Immature natural killer cell (primary cell): Measurements from ENCODE around the gene MEF2B. TPM values are rescaled to one million over a fixed set of nuclear protein-coding genes. Genes with fewer than 3 reads are reported as not detected.
A peak's percentile ranks its signal among the peaks of the same experiment; 100 is the strongest.
"Not testable (repeated sequence)": the region's sequence is repeated elsewhere in the genome, so short reads cannot be mapped to it uniquely, and the experiment has no call there.

Experiments used
- DNase-seq, 3 donors: peaks; one replicate each; pipeline ENCODE4 v3.0.0; 2022; ENCODE audit warnings: mixed read lengths in 1 of 3
- H3K27ac Mint-ChIP-seq, 6 donors: one replicate each; pipeline ENCODE4 v1.8.0; 2020; ENCODE audit warnings: mixed read lengths in 6 of 6, mild to moderate bottlenecking in 5 of 6, inconsistent platforms in 4 of 6, moderate library complexity in 3 of 6
- H3K27me3 Mint-ChIP-seq, 3 donors: one replicate each; pipeline ENCODE4 v1.8.0; 2020 to 2021; ENCODE audit warnings: low read depth in 3 of 3, mild to moderate bottlenecking in 3 of 3, mixed read lengths in 3 of 3, moderate library complexity in 3 of 3, inconsistent platforms in 1 of 3
- H3K36me3 Mint-ChIP-seq, 3 donors: one replicate each; pipeline ENCODE4 v1.8.0; 2020; ENCODE audit warnings: mixed read lengths in 3 of 3, inconsistent platforms in 2 of 3, mild to moderate bottlenecking in 2 of 3
- H3K4me1 Mint-ChIP-seq, 2 donors: one replicate each; pipeline ENCODE4 v1.8.0; 2020; ENCODE audit warnings: inconsistent platforms in 2 of 2, mild to moderate bottlenecking in 2 of 2, mixed read lengths in 2 of 2, moderate library complexity in 1 of 2
- H3K4me3 Mint-ChIP-seq, 5 donors: one replicate each; pipeline ENCODE4 v1.8.0; 2020; ENCODE audit warnings: mild to moderate bottlenecking in 5 of 5, mixed read lengths in 5 of 5, inconsistent platforms in 3 of 5, moderate library complexity in 3 of 5
- H3K9me3 Mint-ChIP-seq, 6 donors: one replicate each; pipeline ENCODE4 v1.8.0; 2020; ENCODE audit warnings: mild to moderate bottlenecking in 6 of 6, mixed read lengths in 6 of 6, inconsistent platforms in 4 of 6, moderate library complexity in 3 of 6
- polyA plus RNA-seq, 3 donors: library from polyadenylated mRNA; unstranded; fragments of 300-500 nt; fragmentation: Illumina TruSeq; gene quantifications; one replicate each; pipeline ENCODE4 v1.2.3, GENCODE V29; 2021

Gene MEF2B
- polyA plus RNA-seq, 3 donors from 2014 or later: 0.35 to 0.82 TPM; not detected in 1

- Mint-ChIP-seq H3K36me3 (peaks cover 4 to 24% (median 10%) of the 10 kb centered on the region in 3 donors), H3K9me3 (no peaks in the 10 kb centered on the region), H3K4me3 (no peak overlapping the region), H3K4me1 (peaks cover 0 to 6% of the 10 kb centered on the region in 2 donors), H3K27me3 (peaks cover 0 to 4% (median 0%) of the 10 kb centered on the region in 3 donors), H3K27ac (no peak overlapping the region)
- DNase-seq: no peak
Measured at GRCh38 chr19:19157808-19158207, 12.3 kb downstream of the MEF2B start.

GRCh38 chr19:19155495-19156219, 14.4 kb downstream of the MEF2B start:
- H3K4me3 Mint-ChIP-seq: no peak overlapping the region
- DNase-seq: no peak

GRCh38 chr19:19154768-19155494, 15.1 kb downstream of the MEF2B start:
- DNase-seq: no peak
- Mint-ChIP-seq H3K27ac (peak overlapping the region in 1 of 6 donors; percentile 27), H3K36me3 (peaks cover 4 to 20% (median 10%) of the 10 kb centered on the region in 3 donors), H3K27me3 (peaks cover 0 to 4% (median 0%) of the 10 kb centered on the region in 3 donors), H3K4me3 (no peak overlapping the region), H3K4me1 (no peaks in the 10 kb centered on the region), H3K9me3 (no peaks in the 10 kb centered on the region)

More at GRCh38 chr19:19155495-19156219, 14.4 kb downstream of the MEF2B start:
- H3K27ac Mint-ChIP-seq: peak overlapping the region in 1 of 6 donors; percentile 48
- H3K9me3 Mint-ChIP-seq: no peaks in the 10 kb centered on the region
- H3K36me3 Mint-ChIP-seq: peaks cover 4 to 20% (median 10%) of the 10 kb centered on the region in 3 donors
- H3K4me1 Mint-ChIP-seq: no peaks in the 10 kb centered on the region
- peaks cover 0 to 4% (median 0%) of the 10 kb centered on the region in 3 donors for H3K27me3 Mint-ChIP-seq

- Mint-ChIP-seq H3K27me3 (peaks cover 0 to 1% (median 0%) of the 10 kb centered on the region in 3 donors), H3K4me1 (no peaks in the 10 kb centered on the region), H3K27ac (no peak overlapping the region)
Measured at GRCh38 chr19:19152668-19153384, 17.2 kb downstream of the MEF2B start.

GRCh38 chr19:19151418-19151817, 18.6 kb downstream of the MEF2B start:
- DNase-seq: no peak
- H3K27ac Mint-ChIP-seq: no peak overlapping the region
- H3K4me1 Mint-ChIP-seq: no peaks in the 10 kb centered on the region
- peaks cover 0 to 1% (median 0%) of the 10 kb centered on the region in 3 donors for H3K27me3 Mint-ChIP-seq
- no peak overlapping the region for H3K4me3 Mint-ChIP-seq
- no peaks in the 10 kb centered on the region for H3K9me3 Mint-ChIP-seq
- H3K36me3 Mint-ChIP-seq: peaks cover 6 to 14% (median 10%) of the 10 kb centered on the region in 3 donors

More at GRCh38 chr19:19152668-19153384, 17.2 kb downstream of the MEF2B start:
- Mint-ChIP-seq H3K36me3 (peaks cover 10 to 20% (median 10%) of the 10 kb centered on the region in 3 donors), H3K4me3 (no peak overlapping the region), H3K9me3 (no peaks in the 10 kb centered on the region)
- DNase-seq: no peak

- DNase-seq: no peak
- no peaks in the 10 kb centered on the region for H3K4me1 Mint-ChIP-seq
- H3K9me3 Mint-ChIP-seq: no peaks in the 10 kb centered on the region
- peaks cover 0 to 6% (median under 1%) of the 10 kb centered on the region in 3 donors for H3K36me3 Mint-ChIP-seq
- H3K27ac Mint-ChIP-seq: no peak overlapping the region
- peaks cover 0 to 2% (median 0%) of the 10 kb centered on the region in 3 donors for H3K27me3 Mint-ChIP-seq
- no peak overlapping the region for H3K4me3 Mint-ChIP-seq
Measured at GRCh38 chr19:19149435-19149834, 20.6 kb downstream of the MEF2B start.

- not testable (repeated sequence) for H3K4me1 Mint-ChIP-seq, H3K36me3 Mint-ChIP-seq, DNase-seq, H3K4me3 Mint-ChIP-seq, H3K27me3 Mint-ChIP-seq, H3K9me3 Mint-ChIP-seq, H3K27ac Mint-ChIP-seq
Measured at GRCh38 chr19:19148504-19148903, 21.6 kb downstream of the MEF2B start.

GRCh38 chr19:19147344-19147743, 22.7 kb downstream of the MEF2B start:
- Mint-ChIP-seq H3K9me3 (no peaks in the 10 kb centered on the region), H3K4me3 (no peak overlapping the region), H3K27me3 (peaks cover 0 to 2% (median 0%) of the 10 kb centered on the region in 3 donors), H3K36me3 (peaks cover 0 to 6% (median 0%) of the 10 kb centered on the region in 3 donors), H3K27ac (no peak overlapping the region), H3K4me1 (no peaks in the 10 kb centered on the region)
- no peak for DNase-seq

GRCh38 chr19:19146865-19147264, 23.2 kb downstream of the MEF2B start:
- Mint-ChIP-seq H3K4me1 (no peaks in the 10 kb centered on the region), H3K9me3 (no peaks in the 10 kb centered on the region), H3K4me3 (no peak overlapping the region), H3K27me3 (peaks cover 0 to 2% (median 0%) of the 10 kb centered on the region in 3 donors), H3K36me3 (peaks cover 0 to 6% (median 0%) of the 10 kb centered on the region in 3 donors), H3K27ac (no peak overlapping the region)
- no peak for DNase-seq

GRCh38 chr19:19145684-19146608, 24.1 kb downstream of the MEF2B start:
- Mint-ChIP-seq H3K36me3 (peaks cover 0 to 6% (median 0%) of the 10 kb centered on the region in 3 donors), H3K27ac (no peak overlapping the region), H3K4me1 (no peaks in the 10 kb centered on the region), H3K4me3 (no peak overlapping the region), H3K9me3 (no peaks in the 10 kb centered on the region), H3K27me3 (peaks cover 0 to 2% (median 0%) of the 10 kb centered on the region in 3 donors)
- DNase-seq: peak; percentile 72 to 78 (median 72)

- no peak for DNase-seq
- Mint-ChIP-seq H3K27me3 (peaks cover 0 to 2% (median 0%) of the 10 kb centered on the region in 3 donors), H3K4me1 (no peaks in the 10 kb centered on the region), H3K9me3 (no peaks in the 10 kb centered on the region), H3K36me3 (peaks cover 0 to 6% (median 0%) of the 10 kb centered on the region in 3 donors), H3K4me3 (no peak overlapping the region), H3K27ac (no peak overlapping the region)
Measured at GRCh38 chr19:19145281-19145680, 24.8 kb downstream of the MEF2B start.

- Mint-ChIP-seq H3K9me3 (no peaks in the 10 kb centered on the region), H3K36me3 (no peaks in the 10 kb centered on the region), H3K27me3 (peaks cover 0 to 4% (median 0%) of the 10 kb centered on the region in 3 donors), H3K4me1 (peaks cover 16 to 22% of the 10 kb centered on the region in 2 donors), H3K4me3 (no peak overlapping the region), H3K27ac (no peak overlapping the region)
- DNase-seq: no peak
Measured at GRCh38 chr19:19142347-19142746, 27.7 kb downstream of the MEF2B start.

- Mint-ChIP-seq H3K4me1 (peaks cover 19 to 25% of the 10 kb centered on the region in 2 donors), H3K36me3 (no peaks in the 10 kb centered on the region), H3K4me3 (no peak overlapping the region), H3K27me3 (peaks cover 0 to 2% (median 0%) of the 10 kb centered on the region in 3 donors), H3K27ac (no peak overlapping the region), H3K9me3 (no peaks in the 10 kb centered on the region)
- DNase-seq: no peak
Measured at GRCh38 chr19:19140476-19140875, 29.6 kb downstream of the MEF2B start.
